NCI-H1417 treated with DMSO at 0.1 percent for 48 hours (cell line): ENCODE results near the gene RPP25.
A peak's percentile ranks its signal among the peaks of the same experiment; 100 is the strongest.

Source experiments
- DNase-seq: peaks from one replicate; lab custom pipeline; 2025; lab: John Stamatoyannopoulos, UW

The RPP25 gene

GRCh38 chr15:74956648-74957475 is at the start of gene RPP25:
RPP25 (minus strand) TSS chr15:74956772; CDS start chr15:74956583, 189 bp downstream.
- peak; percentile 44 for DNase-seq

DNA sequence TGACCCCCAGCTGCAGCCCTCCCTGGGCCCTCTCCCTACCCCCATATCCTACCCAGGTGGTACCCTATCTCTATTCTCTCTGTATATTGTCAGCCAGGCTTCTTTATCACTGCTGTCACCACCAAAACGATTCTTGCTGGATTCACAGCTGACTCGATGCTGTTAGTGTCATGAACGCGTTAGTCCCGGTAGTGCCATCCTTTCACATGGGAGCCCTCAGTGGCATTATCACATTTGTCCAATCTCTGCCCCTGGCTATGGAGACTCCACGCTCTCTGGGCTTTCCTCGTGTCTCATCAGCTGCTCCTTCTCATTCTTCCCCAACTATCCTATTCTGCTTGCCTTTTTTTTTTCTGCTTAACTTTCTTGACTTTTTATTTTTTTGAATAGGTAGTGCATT is 45.8 kb upstream of the RPP25 start:
- no peak for DNase-seq

- DNase-seq, result no peak
These were observed 44.7 kb upstream of the RPP25 start for GRCh38 chr15:75001310-75001709.

DNA sequence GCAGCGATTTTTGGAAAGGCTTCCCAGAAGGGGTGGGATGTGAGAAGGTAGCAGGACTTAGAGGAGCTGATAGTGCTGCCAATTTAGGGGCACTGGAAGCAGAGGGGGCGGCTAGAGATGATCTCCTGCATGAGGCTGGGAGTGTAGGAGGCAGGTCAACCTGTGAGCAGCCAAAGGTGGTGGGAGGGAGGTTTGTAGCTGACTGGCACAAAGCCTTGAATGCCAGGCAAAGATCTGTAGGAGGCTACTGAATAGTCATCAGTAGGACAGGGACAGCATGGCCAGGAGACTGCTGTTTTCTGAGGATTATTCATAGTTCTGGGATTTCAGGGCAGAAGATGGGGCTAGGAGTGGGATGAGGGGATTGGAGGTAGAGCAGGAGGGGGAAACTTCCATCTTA is 41.0 kb upstream of the RPP25 start:
- no peak for DNase-seq

DNA sequence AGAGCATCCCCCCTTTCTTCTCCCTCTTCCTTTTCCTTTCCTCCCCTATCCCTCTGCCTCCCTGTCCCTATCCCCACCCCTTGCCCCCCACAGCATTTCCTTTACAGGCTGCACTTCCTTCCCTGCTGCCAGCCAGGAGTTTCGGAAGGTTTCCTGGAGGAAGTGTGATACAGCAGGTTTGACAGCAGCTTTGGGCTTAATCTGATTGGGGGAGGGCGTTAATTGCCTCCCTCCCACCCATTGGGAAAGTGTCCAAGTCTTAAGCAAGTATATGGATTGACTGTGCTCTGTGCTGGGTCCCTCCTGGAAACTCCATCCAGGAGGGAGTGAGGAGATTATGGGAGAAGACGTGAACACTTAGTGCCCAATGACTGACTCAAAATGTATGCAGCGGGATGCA is 40.6 kb upstream of the RPP25 start:
- DNase-seq, result no peak

DNA sequence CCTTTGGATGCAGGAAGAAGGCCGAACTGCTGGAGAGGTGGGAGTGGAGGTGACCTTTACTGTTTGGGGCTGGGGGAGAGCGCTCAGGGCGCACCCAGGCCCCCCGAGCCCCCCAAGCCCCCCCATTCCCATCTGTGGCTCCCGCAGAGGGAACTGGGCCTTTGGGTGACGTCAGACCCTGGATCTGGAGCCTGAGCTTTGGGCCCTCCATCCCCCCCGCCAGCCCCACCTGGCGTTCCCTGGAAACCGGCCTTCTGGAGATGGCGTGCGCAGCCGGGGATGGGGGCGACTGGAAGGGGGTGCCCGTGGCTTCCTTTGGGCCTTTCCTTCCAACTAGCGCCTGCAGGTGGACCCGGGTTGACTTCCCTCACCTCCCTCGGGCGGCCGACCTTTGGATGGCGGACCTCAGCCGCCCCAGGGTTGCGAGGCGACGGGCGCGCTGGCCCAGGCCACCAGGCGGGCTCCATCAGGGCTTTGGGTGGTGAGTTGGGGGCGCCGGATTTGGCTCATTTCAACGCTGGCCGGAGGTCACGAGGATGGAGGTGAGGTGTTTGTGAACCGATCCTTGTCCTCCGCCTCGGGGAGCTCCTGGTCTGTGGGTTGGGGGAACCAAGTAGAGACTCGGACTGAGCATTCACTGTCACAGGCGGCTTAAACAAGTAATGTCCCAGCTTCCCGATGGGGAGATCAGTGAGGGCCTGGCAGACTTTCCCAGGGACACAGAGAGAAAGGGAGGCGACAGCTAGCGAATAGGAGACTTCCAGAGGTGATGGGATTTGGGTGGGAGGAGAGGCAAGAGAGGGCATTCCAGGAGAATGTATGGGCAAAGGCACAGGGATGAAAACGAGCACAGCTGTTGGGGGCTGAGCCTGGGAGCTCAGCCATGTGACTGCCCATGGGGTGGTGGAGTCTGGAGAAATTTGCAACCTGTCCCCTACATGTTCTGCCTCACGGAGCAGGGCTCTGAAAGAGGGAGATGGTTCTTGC is 39.5 kb upstream of the RPP25 start:
- DNase-seq, result peak; percentile 32

- DNase-seq, result peak; percentile 74
These were observed 38.7 kb upstream of the RPP25 start, which contains the start of gene SCAMP5 for GRCh38 chr15:74995182-74995778. SCAMP5 (plus strand) TSS chr15:74995563; CDS start chr15:75011840, 16,277 bp downstream.

DNA sequence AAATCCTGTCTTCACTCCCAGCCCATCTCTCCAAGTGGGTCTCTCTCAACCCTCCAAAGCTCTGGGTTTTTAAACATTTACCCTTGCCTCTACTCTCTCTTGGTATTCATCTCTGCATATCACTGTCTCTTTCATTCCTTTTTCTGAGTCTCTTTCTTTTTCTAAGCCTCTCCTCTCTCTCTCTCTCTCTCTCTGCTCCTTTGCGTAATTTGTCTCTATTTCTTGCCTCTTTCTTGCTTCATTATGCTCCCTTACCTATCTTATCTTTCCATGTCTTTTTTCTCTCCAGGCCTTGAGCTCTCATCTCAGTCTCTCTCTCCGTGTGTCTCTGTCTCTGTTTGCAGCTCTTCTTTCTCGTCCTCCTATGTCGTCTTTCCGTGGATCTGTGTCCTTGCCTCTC is 38.1 kb upstream of the RPP25 start:
- no peak for DNase-seq

- DNase-seq, result no peak
These were observed 37.7 kb upstream of the RPP25 start for GRCh38 chr15:74994236-74994635.

- DNase-seq, result no peak
These were observed 36.0 kb upstream of the RPP25 start for GRCh38 chr15:74992619-74993018.

DNA sequence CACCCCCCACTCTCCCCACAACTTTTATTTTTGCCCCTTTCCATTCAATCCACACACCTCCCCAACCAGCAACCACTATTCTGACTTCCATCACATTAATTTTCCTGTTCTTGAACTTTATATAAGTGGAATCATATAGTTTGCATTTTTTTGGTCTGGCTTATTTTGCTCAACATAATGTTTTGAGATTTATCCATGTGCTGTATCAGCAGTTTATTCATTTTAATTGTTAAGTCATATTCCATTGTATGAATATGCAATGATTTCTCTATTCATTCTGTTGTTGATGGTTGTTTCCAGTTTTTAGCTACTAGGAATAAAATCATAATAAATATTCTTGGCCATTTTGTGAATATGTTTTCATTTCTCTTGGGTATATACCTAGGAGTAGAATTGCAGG is 33.0 kb upstream of the RPP25 start:
- no peak for DNase-seq

DNA sequence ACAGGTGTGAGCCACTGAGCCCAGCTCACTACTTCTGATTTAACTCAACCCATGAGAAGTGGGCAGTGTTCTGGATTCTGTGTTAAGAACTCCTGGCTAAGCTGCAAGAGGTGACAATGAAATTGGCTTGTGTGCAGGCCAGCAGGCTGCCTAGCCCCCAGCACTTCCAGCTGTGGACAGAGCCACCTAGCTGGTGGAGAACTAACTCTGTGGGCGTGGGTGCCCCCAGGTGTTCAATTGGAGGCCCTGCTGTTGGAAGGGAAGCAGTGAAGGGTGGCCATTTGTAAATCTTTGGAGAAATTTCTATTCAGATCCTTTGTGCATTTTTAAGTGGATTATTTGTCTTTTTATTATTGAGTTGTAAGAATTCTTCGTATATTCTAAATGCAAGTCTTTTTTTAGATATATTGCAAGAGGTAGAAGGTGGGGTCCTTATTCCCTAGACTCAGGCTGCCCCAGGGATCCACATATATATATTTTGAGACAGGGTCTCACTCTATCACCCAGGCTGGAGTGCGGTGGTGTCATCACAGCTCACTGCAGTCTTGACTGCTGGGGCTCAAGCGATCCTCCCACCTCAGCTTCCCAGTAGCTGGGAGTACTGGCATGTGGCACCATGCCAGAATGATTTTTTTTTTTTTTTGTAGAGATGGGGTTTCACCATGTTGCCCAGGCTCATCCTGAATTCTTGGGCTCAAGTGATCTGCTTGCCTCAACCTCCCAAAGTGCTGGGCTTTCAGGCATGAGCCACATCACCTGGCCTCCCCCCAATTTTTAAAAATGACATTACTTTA is 31.6 kb upstream of the RPP25 start:
- DNase-seq, result peak; percentile 41

DNA sequence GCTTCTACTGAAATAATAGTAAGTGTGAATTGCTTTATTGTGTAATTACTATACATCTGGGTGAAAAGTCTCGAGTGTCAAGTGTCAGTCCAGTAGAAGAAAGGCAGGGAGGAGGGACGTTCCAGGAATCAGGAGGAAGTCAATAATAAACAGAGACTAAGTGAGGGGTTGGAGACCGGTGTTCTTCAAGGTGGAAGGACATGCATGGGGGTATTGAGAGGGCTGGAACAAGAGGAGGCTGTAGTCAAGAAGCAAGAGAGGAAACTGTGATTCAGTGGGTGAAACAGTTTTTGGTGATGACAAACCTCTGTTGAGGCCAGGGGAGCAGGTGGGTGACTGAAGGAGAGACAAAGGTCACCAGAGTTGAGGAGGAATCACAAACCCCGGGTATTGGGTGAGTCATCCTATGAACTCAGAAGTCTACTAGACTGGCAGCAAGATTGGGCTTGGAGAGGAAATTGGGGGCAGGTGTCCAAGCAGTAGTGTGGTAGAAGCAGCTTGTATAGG is 27.2 kb upstream of the RPP25 start:
- DNase-seq, result no peak

DNA sequence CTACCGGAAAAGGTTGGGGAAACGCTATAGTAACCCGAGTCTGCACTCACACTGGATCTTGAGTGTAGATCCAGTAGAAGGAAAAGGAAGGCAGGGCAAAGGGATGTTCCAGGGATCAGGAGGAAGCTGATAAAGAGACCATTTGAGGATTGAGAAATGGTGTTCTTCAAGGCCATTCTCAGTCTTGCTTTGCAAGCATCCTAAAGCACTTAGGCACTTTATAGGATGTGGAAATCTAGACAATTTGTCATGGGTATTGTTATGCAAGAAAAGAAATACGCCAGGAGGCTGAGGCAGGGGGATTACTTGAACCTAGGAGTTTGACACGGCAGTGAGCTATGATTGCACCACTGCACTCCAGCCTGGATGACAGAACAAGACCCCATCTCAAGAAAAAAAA is 25.6 kb upstream of the RPP25 start:
- DNase-seq, result no peak

- DNase-seq, result no peak
These were observed 21.9 kb upstream of the RPP25 start for GRCh38 chr15:74978503-74978902.

GRCh38 chr15:74978077-74978476 is 21.5 kb upstream of the RPP25 start:
- no peak for DNase-seq

DNA sequence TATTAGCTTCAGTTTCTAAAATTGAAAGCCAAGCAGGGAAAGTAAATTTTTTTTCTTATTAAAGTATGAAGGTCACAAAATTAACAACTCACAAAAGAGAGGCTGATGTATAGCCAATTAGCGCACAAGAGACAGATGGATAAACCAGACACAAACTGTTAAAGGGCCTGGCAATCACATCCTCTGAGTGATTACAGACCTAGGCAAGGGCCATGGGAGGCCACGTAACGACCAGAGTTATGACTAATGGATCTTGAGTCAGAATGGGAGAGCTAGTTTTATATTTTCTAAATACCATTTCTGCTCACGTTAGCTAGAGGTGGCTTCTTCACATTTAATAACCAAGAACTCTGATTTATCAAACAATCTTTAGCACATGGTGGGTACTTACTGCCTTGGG is 21.0 kb upstream of the RPP25 start:
- no peak for DNase-seq

DNA sequence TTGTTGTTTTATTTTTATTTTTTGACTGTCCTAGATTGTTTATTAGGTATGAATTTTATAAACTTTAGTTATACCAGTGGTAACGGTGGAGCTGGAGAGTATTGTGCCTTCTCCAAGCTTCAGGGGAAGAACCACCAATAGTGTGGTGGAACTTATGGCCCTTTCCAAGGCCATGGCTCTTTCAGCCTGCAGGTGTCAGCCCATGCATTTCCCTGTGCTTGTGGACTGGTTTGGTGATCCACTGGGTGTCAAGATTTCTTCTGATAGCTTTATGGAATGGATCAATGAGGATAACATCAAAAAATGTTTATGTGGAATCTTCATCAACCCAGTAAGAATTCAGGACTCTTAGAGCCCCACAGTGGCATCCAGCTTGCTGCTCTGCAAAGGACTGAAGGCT is 19.6 kb upstream of the RPP25 start:
- DNase-seq, result no peak

DNA sequence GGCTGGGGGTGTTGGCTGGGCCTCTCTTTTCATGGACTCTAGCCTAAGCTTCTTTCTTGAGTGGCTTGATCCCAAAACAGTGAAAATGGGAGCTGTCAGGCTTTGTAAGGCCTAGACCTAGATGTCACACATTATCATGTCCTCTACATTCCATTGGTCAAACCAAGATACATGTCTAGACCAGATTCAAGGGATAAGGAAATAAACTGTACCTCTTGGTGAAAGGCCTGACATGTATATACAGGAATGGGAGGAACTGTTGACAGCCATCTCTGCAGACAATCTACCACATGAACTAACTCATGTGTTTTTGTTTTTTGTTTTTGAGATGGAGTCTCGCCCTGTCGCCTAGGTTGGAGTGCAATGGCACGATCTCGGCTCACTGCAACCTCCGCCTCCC is 11.1 kb upstream of the RPP25 start:
- DNase-seq, result no peak

- no peak for DNase-seq
These were observed 8.2 kb upstream of the RPP25 start for GRCh38 chr15:74964794-74965193.

DNA sequence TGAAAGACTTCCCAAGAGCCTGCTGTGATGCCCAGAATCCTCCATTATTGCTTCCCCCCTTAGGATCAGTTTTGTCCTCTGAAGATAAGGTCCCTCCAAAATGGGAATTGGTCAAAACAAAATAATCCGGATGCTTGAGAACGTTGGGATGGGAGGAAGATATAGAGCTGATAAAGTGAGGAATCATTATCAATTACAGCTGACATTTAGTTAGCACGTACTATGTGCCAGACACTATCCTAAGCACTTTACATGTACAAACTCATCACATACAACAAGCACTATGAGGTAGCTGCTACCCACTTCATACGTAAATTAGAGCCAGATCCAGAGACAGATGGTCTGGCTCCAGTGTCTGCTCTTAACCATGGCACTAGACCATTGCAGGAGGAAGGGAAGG is 6.6 kb upstream of the RPP25 start:
- no peak for DNase-seq
